LNCAP (cell line): ENCODE data around the gene SLC1A7.

Source experiments
- CTCF ChIP-seq: fragments of 450-650 bp; IDR thresholded peaks from 2 replicates; pipeline ENCODE4 v1.5.1; 2017; ENCODE audit warnings: mild to moderate bottlenecking

SLC1A7 gene

GRCh38 chr1:53155945-53156344, 13.5 kb upstream of the SLC1A7 start:
- TF ChIP-seq CTCF, result no peak

- no peak for TF ChIP-seq CTCF
Measured at GRCh38 chr1:53155534-53155933, 13.1 kb upstream of the SLC1A7 start.

GRCh38 chr1:53154859-53155438, 12.5 kb upstream of the SLC1A7 start:
- no peak for TF ChIP-seq CTCF

GRCh38 chr1:53153752-53154151, 11.3 kb upstream of the SLC1A7 start:
- TF ChIP-seq CTCF, result no peak

GRCh38 chr1:53148123-53148522, 5.7 kb upstream of the SLC1A7 start:
- no peak for TF ChIP-seq CTCF

GRCh38 chr1:53147174-53147573, 4.7 kb upstream of the SLC1A7 start:
- no peak for TF ChIP-seq CTCF

GRCh38 chr1:53145942-53146708, 3.7 kb upstream of the SLC1A7 start:
- TF ChIP-seq CTCF, result no peak

GRCh38 chr1:53145619-53145941, 3.1 kb upstream of the SLC1A7 start:
- no peak for TF ChIP-seq CTCF
